ENCODE measurements around the gene PLD2. TPM values are rescaled to one million over a fixed set of nuclear protein-coding genes. Genes with fewer than 3 reads are reported as not detected.
"Not testable (repeated sequence)": the region's sequence is repeated elsewhere in the genome, so short reads cannot be mapped to it uniquely, and the experiment has no call there.

Gene PLD2
- total and polyA plus RNA-seq, 9 donors = 22.2 to 36.9 (median 25.7) TPM

GRCh38 chr17:4867535-4867934 lies 60.6 kb downstream of the PLD2 start:
- WGBS (ENCODE audit: insufficient coverage) = no CpG with 5 or more reads among the region's 5 CpGs
- not testable (repeated sequence) for H3K9me3 ChIP-seq (replicated peaks; ENCODE audit: control insufficient read depth, low read depth, low read length); H3K4me3 ChIP-seq (ENCODE audit: low read length); H3K27ac ChIP-seq (ENCODE audit: low read length); DNase-seq; H3K36me3 ChIP-seq (ENCODE audit: control insufficient read depth, insufficient read depth, low read length); H3K27me3 ChIP-seq (ENCODE audit: control insufficient read depth, insufficient read depth, low read length); H3K4me1 ChIP-seq (ENCODE audit: control insufficient read depth, insufficient read depth, low read length)

- H3K4me3 ChIP-seq (ENCODE audit: low read length); H3K4me1 ChIP-seq (ENCODE audit: control insufficient read depth, insufficient read depth, low read length); H3K36me3 ChIP-seq (ENCODE audit: control insufficient read depth, insufficient read depth, low read length); H3K9me3 ChIP-seq (replicated peaks; ENCODE audit: control insufficient read depth, low read depth, low read length); DNase-seq; H3K27me3 ChIP-seq (ENCODE audit: control insufficient read depth, insufficient read depth, low read length); H3K27ac ChIP-seq (ENCODE audit: low read length): not testable (repeated sequence)
- 98% methylated on average over 11 of the region's 22 CpGs for WGBS (ENCODE audit: insufficient coverage)
Observed at GRCh38 chr17:4869058-4869998, 62.4 kb downstream of the PLD2 start.

- Histone ChIP-seq H3K9me3 (replicated peaks; ENCODE audit: control insufficient read depth, low read depth, low read length) (no peaks in the 10 kb centered on the region), H3K36me3 (ENCODE audit: control insufficient read depth, insufficient read depth, low read length) (peaks cover 4% of the 10 kb centered on the region), H3K27ac (ENCODE audit: low read length) (no peak overlapping the region), H3K4me1 (ENCODE audit: control insufficient read depth, insufficient read depth, low read length) (no peaks in the 10 kb centered on the region), H3K27me3 (ENCODE audit: control insufficient read depth, insufficient read depth, low read length) (no peaks in the 10 kb centered on the region), H3K4me3 (ENCODE audit: low read length) (no peak overlapping the region)
- whole genome bisulfite sequencing (ENCODE audit: insufficient coverage) = 100% methylated on average over 1 of the region's 2 CpGs
- DNase-seq = no peak
Observed at GRCh38 chr17:4870855-4871254, 63.9 kb downstream of the PLD2 start.

GRCh38 chr17:4872786-4873185 lies 65.8 kb downstream of the PLD2 start:
- peak; percentile 67 for DNase-seq
- Histone ChIP-seq H3K36me3 (ENCODE audit: control insufficient read depth, insufficient read depth, low read length) (peaks cover 4% of the 10 kb centered on the region), H3K9me3 (replicated peaks; ENCODE audit: control insufficient read depth, low read depth, low read length) (no peaks in the 10 kb centered on the region), H3K4me1 (ENCODE audit: control insufficient read depth, insufficient read depth, low read length) (peaks cover 4% of the 10 kb centered on the region), H3K27ac (ENCODE audit: low read length) (peak overlapping the region; percentile 7), H3K4me3 (ENCODE audit: low read length) (no peak overlapping the region), H3K27me3 (ENCODE audit: control insufficient read depth, insufficient read depth, low read length) (no peaks in the 10 kb centered on the region)
- 39% methylated on average over 7 of the region's 8 CpGs for WGBS (ENCODE audit: insufficient coverage)

Other genes starting within 250 kb of the PLD2 start
- gene GGT6, start 246.6 kb upstream of the PLD2 start, total RNA-seq = 0.04 TPM
- gene GGT6, start 246.6 kb upstream of the PLD2 start, polyA plus RNA-seq (ENCODE audit: insufficient read depth in 1 of 8, insufficient read length in 8 of 8, low replicate concordance in 1 of 8) = 1 to 10 TPM in 1 of 8 donors, under 1 TPM in 7; 0.05 to 3.2 (median 0.15) TPM
- 88.9 TPM for gene SMTNL2, start 222.6 kb upstream of the PLD2 start, total RNA-seq
- gene SMTNL2, start 222.6 kb upstream of the PLD2 start, polyA plus RNA-seq (ENCODE audit: insufficient read depth in 1 of 8, insufficient read length in 8 of 8, low replicate concordance in 1 of 8) = 100 to 1,000 TPM in 5 of 8 donors, 10 to 100 TPM in 3; 67.9 to 157 (median 113) TPM
- gene ALOX15, start 165.5 kb upstream of the PLD2 start, total RNA-seq = 0.18 TPM
- gene ALOX15, start 165.5 kb upstream of the PLD2 start, polyA plus RNA-seq (ENCODE audit: insufficient read depth in 1 of 8, insufficient read length in 8 of 8, low replicate concordance in 1 of 8) = 1 to 10 TPM in 1 of 8 donors, under 1 TPM in 7; 0.07 to 1.4 (median 0.35) TPM
- gene PELP1, start 103.0 kb upstream of the PLD2 start, total RNA-seq = 13.5 TPM
- gene PELP1, start 103.0 kb upstream of the PLD2 start, polyA plus RNA-seq (ENCODE audit: insufficient read depth in 1 of 8, insufficient read length in 8 of 8, low replicate concordance in 1 of 8) = 10 to 100 TPM; 27.1 to 39.2 (median 34.3) TPM
- gene ARRB2, start 96.5 kb upstream of the PLD2 start, total RNA-seq = 12.9 TPM
- 10 to 100 TPM; 16.5 to 29.1 (median 21.3) TPM for gene ARRB2, start 96.5 kb upstream of the PLD2 start, polyA plus RNA-seq (ENCODE audit: insufficient read depth in 1 of 8, insufficient read length in 8 of 8, low replicate concordance in 1 of 8)
- gene MED11, start 75.7 kb upstream of the PLD2 start, total RNA-seq = 21.9 TPM
- gene MED11, start 75.7 kb upstream of the PLD2 start, polyA plus RNA-seq (ENCODE audit: insufficient read depth in 1 of 8, insufficient read length in 8 of 8, low replicate concordance in 1 of 8) = 10 to 100 TPM; 14.4 to 20.2 (median 17.3) TPM
- 0.27 TPM for gene ZMYND15, start 67.3 kb upstream of the PLD2 start, total RNA-seq
- under 1 TPM; 0.15 to 0.79 (median 0.36) TPM for gene ZMYND15, start 67.3 kb upstream of the PLD2 start, polyA plus RNA-seq (ENCODE audit: insufficient read depth in 1 of 8, insufficient read length in 8 of 8, low replicate concordance in 1 of 8)
- gene CXCL16, start 67.2 kb upstream of the PLD2 start, total RNA-seq = 1.7 TPM
- gene CXCL16, start 67.2 kb upstream of the PLD2 start, polyA plus RNA-seq (ENCODE audit: insufficient read depth in 1 of 8, insufficient read length in 8 of 8, low replicate concordance in 1 of 8) = 1 to 10 TPM; 2.9 to 8.3 (median 4.7) TPM
- gene TM4SF5, start 35.3 kb upstream of the PLD2 start, total RNA-seq = not detected
- 1 to 10 TPM in 1 of 8 donors, under 1 TPM in 1, not detected in 6; 0.36 to 2.2 TPM for gene TM4SF5, start 35.3 kb upstream of the PLD2 start, polyA plus RNA-seq (ENCODE audit: insufficient read depth in 1 of 8, insufficient read length in 8 of 8, low replicate concordance in 1 of 8)
- 8.2 TPM for gene VMO1, start 20.8 kb upstream of the PLD2 start, total RNA-seq
- gene VMO1, start 20.8 kb upstream of the PLD2 start, polyA plus RNA-seq (ENCODE audit: insufficient read depth in 1 of 8, insufficient read length in 8 of 8, low replicate concordance in 1 of 8) = 10 to 100 TPM in 1 of 8 donors, 1 to 10 TPM in 7; 3.0 to 12.7 (median 5.9) TPM
- gene GLTPD2, start 18.2 kb upstream of the PLD2 start, total RNA-seq = not detected
- gene GLTPD2, start 18.2 kb upstream of the PLD2 start, polyA plus RNA-seq (ENCODE audit: insufficient read depth in 1 of 8, insufficient read length in 8 of 8, low replicate concordance in 1 of 8) = 1 to 10 TPM in 2 of 8 donors, under 1 TPM in 6; 0.41 to 2.2 (median 0.84) TPM
- gene PSMB6, start 11.0 kb upstream of the PLD2 start, total RNA-seq = 125 TPM
- 100 to 1,000 TPM in 7 of 8 donors, 10 to 100 TPM in 1; 99.0 to 110 (median 107) TPM for gene PSMB6, start 11.0 kb upstream of the PLD2 start, polyA plus RNA-seq (ENCODE audit: insufficient read depth in 1 of 8, insufficient read length in 8 of 8, low replicate concordance in 1 of 8)
- 11.8 TPM for gene MINK1, start 26.2 kb downstream of the PLD2 start, total RNA-seq
- gene MINK1, start 26.2 kb downstream of the PLD2 start, polyA plus RNA-seq (ENCODE audit: insufficient read depth in 1 of 8, insufficient read length in 8 of 8, low replicate concordance in 1 of 8) = 10 to 100 TPM; 24.4 to 39.3 (median 31.3) TPM
- gene C17orf107, start 92.4 kb downstream of the PLD2 start, total RNA-seq = 2.8 TPM
- gene C17orf107, start 92.4 kb downstream of the PLD2 start, polyA plus RNA-seq (ENCODE audit: insufficient read depth in 1 of 8, insufficient read length in 8 of 8, low replicate concordance in 1 of 8) = 1 to 10 TPM in 6 of 8 donors, under 1 TPM in 2; 0.80 to 3.1 (median 1.4) TPM
- 1.5 TPM for gene CHRNE, start 95.9 kb downstream of the PLD2 start, total RNA-seq
- 1 to 10 TPM in 6 of 8 donors, under 1 TPM in 2; 0.53 to 2.5 (median 1.4) TPM for gene CHRNE, start 95.9 kb downstream of the PLD2 start, polyA plus RNA-seq (ENCODE audit: insufficient read depth in 1 of 8, insufficient read length in 8 of 8, low replicate concordance in 1 of 8)
- gene GP1BA, start 125.1 kb downstream of the PLD2 start, total RNA-seq = 0.04 TPM
- gene GP1BA, start 125.1 kb downstream of the PLD2 start, polyA plus RNA-seq (ENCODE audit: insufficient read depth in 1 of 8, insufficient read length in 8 of 8, low replicate concordance in 1 of 8) = 1 to 10 TPM in 4 of 8 donors, under 1 TPM in 4; 0.69 to 1.3 (median 0.93) TPM
- gene SLC25A11, start 132.9 kb downstream of the PLD2 start, total RNA-seq = 39.8 TPM
- 10 to 100 TPM; 51.3 to 60.3 (median 56.0) TPM for gene SLC25A11, start 132.9 kb downstream of the PLD2 start, polyA plus RNA-seq (ENCODE audit: insufficient read depth in 1 of 8, insufficient read length in 8 of 8, low replicate concordance in 1 of 8)
- 34.6 TPM for gene RNF167, start 133.1 kb downstream of the PLD2 start, total RNA-seq
- gene RNF167, start 133.1 kb downstream of the PLD2 start, polyA plus RNA-seq (ENCODE audit: insufficient read depth in 1 of 8, insufficient read length in 8 of 8, low replicate concordance in 1 of 8) = 10 to 100 TPM; 66.0 to 71.5 (median 69.6) TPM
- gene PFN1, start 141.4 kb downstream of the PLD2 start, total RNA-seq = 175 TPM
- 100 to 1,000 TPM; 413 to 498 (median 454) TPM for gene PFN1, start 141.4 kb downstream of the PLD2 start, polyA plus RNA-seq (ENCODE audit: insufficient read depth in 1 of 8, insufficient read length in 8 of 8, low replicate concordance in 1 of 8)
- 1,492 TPM for gene ENO3, start 144.0 kb downstream of the PLD2 start, total RNA-seq
- 1,000 to 10,000 TPM in 6 of 8 donors, 100 to 1,000 TPM in 2; 815 to 2,459 (median 1,732) TPM for gene ENO3, start 144.0 kb downstream of the PLD2 start, polyA plus RNA-seq (ENCODE audit: insufficient read depth in 1 of 8, insufficient read length in 8 of 8, low replicate concordance in 1 of 8)
- 77.7 TPM for gene SPAG7, start 160.7 kb downstream of the PLD2 start, total RNA-seq
- 100 to 1,000 TPM in 6 of 8 donors, 10 to 100 TPM in 2; 91.7 to 122 (median 103) TPM for gene SPAG7, start 160.7 kb downstream of the PLD2 start, polyA plus RNA-seq (ENCODE audit: insufficient read depth in 1 of 8, insufficient read length in 8 of 8, low replicate concordance in 1 of 8)
- gene CAMTA2, start 180.5 kb downstream of the PLD2 start, total RNA-seq = 4.4 TPM
- 10 to 100 TPM; 15.8 to 25.2 (median 22.3) TPM for gene CAMTA2, start 180.5 kb downstream of the PLD2 start, polyA plus RNA-seq (ENCODE audit: insufficient read depth in 1 of 8, insufficient read length in 8 of 8, low replicate concordance in 1 of 8)
- 0.93 TPM for gene INCA1, start 190.4 kb downstream of the PLD2 start, total RNA-seq
- gene INCA1, start 190.4 kb downstream of the PLD2 start, polyA plus RNA-seq (ENCODE audit: insufficient read depth in 1 of 8, insufficient read length in 8 of 8, low replicate concordance in 1 of 8) = 1 to 10 TPM; 2.8 to 5.4 (median 4.0) TPM
- gene KIF1C, start 190.8 kb downstream of the PLD2 start, total RNA-seq = 57.0 TPM
- gene KIF1C, start 190.8 kb downstream of the PLD2 start, polyA plus RNA-seq (ENCODE audit: insufficient read depth in 1 of 8, insufficient read length in 8 of 8, low replicate concordance in 1 of 8) = 100 to 1,000 TPM in 2 of 8 donors, 10 to 100 TPM in 6; 82.5 to 103 (median 95.4) TPM
- 0.04 TPM for gene SLC52A1, start 228.3 kb downstream of the PLD2 start, total RNA-seq
- under 1 TPM in 7 of 8 donors, not detected in 1; 0.07 to 0.31 (median 0.12) TPM for gene SLC52A1, start 228.3 kb downstream of the PLD2 start, polyA plus RNA-seq (ENCODE audit: insufficient read depth in 1 of 8, insufficient read length in 8 of 8, low replicate concordance in 1 of 8)

Measured in muscle of leg (tissue), 11 donors.